HG03439 (cell line): ENCODE data around the gene ILRUN.
"Not testable (repeated sequence)": the region's sequence is repeated elsewhere in the genome, so short reads cannot be mapped to it uniquely, and the experiment has no call there.

Source experiments
- ATAC-seq: cut with Tn5 transposase; IDR thresholded peaks from one replicate; pipeline ENCODE4 v1.9.1; 2021; ENCODE audit warnings: mild to moderate bottlenecking, moderate library complexity; ENCODE audit not compliant: unreplicated experiment

Gene ILRUN

GRCh38 chr6:34697904-34698559 lies 1.5 kb upstream of the ILRUN start:
- ATAC-seq = no peak

- ATAC-seq = no peak
Observed at GRCh38 chr6:34697544-34697836, 923 bp upstream of the ILRUN start.

GRCh38 chr6:34696189-34696738 lies 303 bp downstream of the ILRUN start:
- ATAC-seq = peak; percentile 36

- ATAC-seq = no peak
Observed at GRCh38 chr6:34695729-34696188, 808 bp downstream of the ILRUN start.

GRCh38 chr6:34692280-34692679 lies 4.3 kb downstream of the ILRUN start:
- no peak for ATAC-seq

GRCh38 chr6:34689742-34690141 lies 6.8 kb downstream of the ILRUN start:
- ATAC-seq = no peak

- ATAC-seq = no peak
Observed at GRCh38 chr6:34688956-34689355, 7.6 kb downstream of the ILRUN start.

- ATAC-seq = no peak
Observed at GRCh38 chr6:34684919-34685318, 11.6 kb downstream of the ILRUN start.

GRCh38 chr6:34684364-34684763 lies 12.2 kb downstream of the ILRUN start:
- no peak for ATAC-seq

GRCh38 chr6:34680802-34681515 lies 15.6 kb downstream of the ILRUN start:
- ATAC-seq = no peak

GRCh38 chr6:34680313-34680712 lies 16.3 kb downstream of the ILRUN start:
- not testable (repeated sequence) for ATAC-seq

GRCh38 chr6:34679552-34680253 lies 16.9 kb downstream of the ILRUN start:
- ATAC-seq = no peak

GRCh38 chr6:34676140-34676539 lies 20.4 kb downstream of the ILRUN start:
- ATAC-seq = no peak

- not testable (repeated sequence) for ATAC-seq
Observed at GRCh38 chr6:34674930-34675329, 21.6 kb downstream of the ILRUN start.

GRCh38 chr6:34674268-34674639 lies 22.3 kb downstream of the ILRUN start:
- no peak for ATAC-seq

GRCh38 chr6:34673064-34673463 lies 23.5 kb downstream of the ILRUN start:
- ATAC-seq = no peak

GRCh38 chr6:34672657-34673043 lies 23.9 kb downstream of the ILRUN start:
- ATAC-seq = no peak

- peak; percentile 69 for ATAC-seq
Observed at GRCh38 chr6:34671801-34672656, 24.5 kb downstream of the ILRUN start.

GRCh38 chr6:34671367-34671766 lies 25.2 kb downstream of the ILRUN start:
- no peak for ATAC-seq

GRCh38 chr6:34668799-34669198 lies 27.8 kb downstream of the ILRUN start:
- ATAC-seq = not testable (repeated sequence)
